WTC11 (cell line): ENCODE results near the gene MOBP.

ENCODE experiments used
- CTCF ChIP-seq: fragments of 200-600 bp; IDR thresholded peaks from 2 replicates; pipeline ENCODE4 v1.8.0; 2022; ENCODE audit warnings: antibody characterized with exemption
- NFYB ChIP-seq: sonication (generic); formaldehyde crosslinking; conservative IDR thresholded peaks from 2 replicates; pipeline ENCODE4 v1.8.0; 2022; ENCODE audit warnings: low read depth, missing genetic modification reagents
- ZNF396 ChIP-seq: fragments of 250-450 bp; sonication (Bioruptor Pico); IDR thresholded peaks from 2 replicates; pipeline ENCODE4 v1.8.0; 2021; ENCODE audit warnings: mild to moderate bottlenecking, moderate library complexity, borderline replicate concordance
- TF ChIP-seq, protein P1 (sequence below): fragments of 250-450 bp; sonication (Bioruptor Pico); IDR thresholded peaks from 2 replicates; pipeline ENCODE4 v2.1.2; 2022; ENCODE audit warnings: mild to moderate bottlenecking, moderate library complexity
- TF ChIP-seq, protein P2 (sequence below): sonication (generic); formaldehyde crosslinking; IDR thresholded peaks from 2 replicates; pipeline ENCODE4 v1.8.1; 2022; ENCODE audit warnings: missing genetic modification reagents, borderline replicate concordance

GRCh38 chr3:39541917-39542329 lies 74.4 kb downstream of the MOBP start:
- TF ChIP-seq CTCF (peak; percentile 25; the same call in 1 of the 2 replicates), NFYB (CRISPR knock-in tag) (no peak), ZNF396 (CRISPR knock-in tag) (no peak)
- TF ChIP-seq, protein P1, sequence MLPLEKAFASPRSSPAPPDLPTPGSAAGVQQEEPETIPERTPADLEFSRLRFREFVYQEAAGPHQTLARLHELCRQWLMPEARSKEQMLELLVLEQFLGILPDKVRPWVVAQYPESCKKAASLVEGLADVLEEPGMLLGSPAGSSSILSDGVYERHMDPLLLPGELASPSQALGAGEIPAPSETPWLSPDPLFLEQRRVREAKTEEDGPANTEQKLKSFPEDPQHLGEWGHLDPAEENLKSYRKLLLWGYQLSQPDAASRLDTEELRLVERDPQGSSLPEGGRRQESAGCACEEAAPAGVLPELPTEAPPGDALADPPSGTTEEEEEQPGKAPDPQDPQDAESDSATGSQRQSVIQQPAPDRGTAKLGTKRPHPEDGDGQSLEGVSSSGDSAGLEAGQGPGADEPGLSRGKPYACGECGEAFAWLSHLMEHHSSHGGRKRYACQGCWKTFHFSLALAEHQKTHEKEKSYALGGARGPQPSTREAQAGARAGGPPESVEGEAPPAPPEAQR (CRISPR knock-in tag) = no peak
- TF ChIP-seq, protein P2, sequence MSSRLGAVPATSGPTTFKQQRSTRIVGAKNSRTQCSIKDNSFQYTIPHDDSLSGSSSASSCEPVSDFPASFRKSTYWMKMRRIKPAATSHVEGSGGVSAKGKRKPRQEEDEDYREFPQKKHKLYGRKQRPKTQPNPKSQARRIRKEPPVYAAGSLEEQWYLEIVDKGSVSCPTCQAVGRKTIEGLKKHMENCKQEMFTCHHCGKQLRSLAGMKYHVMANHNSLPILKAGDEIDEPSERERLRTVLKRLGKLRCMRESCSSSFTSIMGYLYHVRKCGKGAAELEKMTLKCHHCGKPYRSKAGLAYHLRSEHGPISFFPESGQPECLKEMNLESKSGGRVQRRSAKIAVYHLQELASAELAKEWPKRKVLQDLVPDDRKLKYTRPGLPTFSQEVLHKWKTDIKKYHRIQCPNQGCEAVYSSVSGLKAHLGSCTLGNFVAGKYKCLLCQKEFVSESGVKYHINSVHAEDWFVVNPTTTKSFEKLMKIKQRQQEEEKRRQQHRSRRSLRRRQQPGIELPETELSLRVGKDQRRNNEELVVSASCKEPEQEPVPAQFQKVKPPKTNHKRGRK (CRISPR knock-in tag) = no peak
